ENCODE data around the gene NXNL1.

DNA sequence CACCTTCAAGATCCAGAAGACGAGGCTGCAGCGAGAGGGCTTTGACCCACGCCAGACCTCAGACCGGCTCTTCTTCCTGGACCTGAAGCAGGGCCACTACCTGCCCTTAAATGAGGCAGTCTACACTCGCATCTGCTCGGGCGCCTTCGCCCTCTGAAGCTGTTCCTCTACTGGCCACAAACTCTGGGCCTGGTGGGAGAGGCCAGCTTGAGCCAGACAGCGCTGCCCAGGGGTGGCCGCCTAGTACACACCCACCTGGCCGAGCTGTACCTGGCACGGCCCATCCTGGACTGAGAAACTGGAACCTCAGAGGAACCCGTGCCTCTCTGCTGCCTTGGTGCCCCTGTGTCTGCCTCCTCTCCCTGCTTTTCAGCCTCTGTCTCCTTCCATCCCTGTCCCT is 43.7 kb upstream of the NXNL1 start:
- TF ChIP-seq, protein P1, sequence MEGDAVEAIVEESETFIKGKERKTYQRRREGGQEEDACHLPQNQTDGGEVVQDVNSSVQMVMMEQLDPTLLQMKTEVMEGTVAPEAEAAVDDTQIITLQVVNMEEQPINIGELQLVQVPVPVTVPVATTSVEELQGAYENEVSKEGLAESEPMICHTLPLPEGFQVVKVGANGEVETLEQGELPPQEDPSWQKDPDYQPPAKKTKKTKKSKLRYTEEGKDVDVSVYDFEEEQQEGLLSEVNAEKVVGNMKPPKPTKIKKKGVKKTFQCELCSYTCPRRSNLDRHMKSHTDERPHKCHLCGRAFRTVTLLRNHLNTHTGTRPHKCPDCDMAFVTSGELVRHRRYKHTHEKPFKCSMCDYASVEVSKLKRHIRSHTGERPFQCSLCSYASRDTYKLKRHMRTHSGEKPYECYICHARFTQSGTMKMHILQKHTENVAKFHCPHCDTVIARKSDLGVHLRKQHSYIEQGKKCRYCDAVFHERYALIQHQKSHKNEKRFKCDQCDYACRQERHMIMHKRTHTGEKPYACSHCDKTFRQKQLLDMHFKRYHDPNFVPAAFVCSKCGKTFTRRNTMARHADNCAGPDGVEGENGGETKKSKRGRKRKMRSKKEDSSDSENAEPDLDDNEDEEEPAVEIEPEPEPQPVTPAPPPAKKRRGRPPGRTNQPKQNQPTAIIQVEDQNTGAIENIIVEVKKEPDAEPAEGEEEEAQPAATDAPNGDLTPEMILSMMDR (IDR thresholded peaks at IDR 0.05) = no peak
- no peak for TF ChIP-seq POLR2AphosphoS5 (IDR thresholded peaks at IDR 0.05)
- TF ChIP-seq POLR2A (IDR thresholded peaks at IDR 0.05) = no peak
